HepG2 (cell line): ENCODE data around the gene INO80E. TPM values are rescaled to one million over a fixed set of nuclear protein-coding genes. Genes with fewer than 3 reads are reported as not detected.

Experiments used
- DZIP1 ChIP-seq: sonication (generic); formaldehyde crosslinking; IDR thresholded peaks from 2 replicates; pipeline ENCODE4 v1.5.0; 2020; ENCODE audit warnings: mild to moderate bottlenecking, missing genetic modification reagents
- ETV6 ChIP-seq: sonication (generic); formaldehyde crosslinking; conservative IDR thresholded peaks from 2 replicates; pipeline ENCODE4 v1.4.0; 2020; ENCODE audit warnings: missing genetic modification reagents
- HNRNPH1 ChIP-seq: fragments of 200-400 bp; formaldehyde crosslinking; optimal IDR thresholded peaks from 2 replicates; pipeline ENCODE3; 2017; ENCODE audit warnings: mild to moderate bottlenecking, low read depth, low read length
- IRF1 ChIP-seq: sonication (generic); formaldehyde crosslinking; IDR thresholded peaks from 2 replicates; pipeline ENCODE4 v1.4.0; 2020; ENCODE audit warnings: low read depth, mild to moderate bottlenecking, missing genetic modification reagents
- KLF15 ChIP-seq: sonication (generic); formaldehyde crosslinking; IDR thresholded peaks from 2 replicates; pipeline ENCODE4 v1.8.1; 2023; ENCODE audit warnings: borderline replicate concordance, mild to moderate bottlenecking, inconsistent platforms, missing genetic modification reagents, mixed read lengths
- MAF1 ChIP-seq: sonication (generic); formaldehyde crosslinking; IDR thresholded peaks from 2 replicates; pipeline ENCODE4 v1.5.0; 2020; ENCODE audit warnings: missing genetic modification reagents, borderline replicate concordance
- MEIS1 ChIP-seq: sonication (generic); formaldehyde crosslinking; IDR thresholded peaks from 2 replicates; pipeline ENCODE4 v1.9.0; 2021; ENCODE audit warnings: mild to moderate bottlenecking, missing genetic modification reagents, moderate library complexity, borderline replicate concordance
- MTF2 ChIP-seq: sonication (generic); formaldehyde crosslinking; IDR thresholded peaks from 2 replicates; pipeline ENCODE4 v1.5.0; 2020; ENCODE audit warnings: missing genetic modification reagents, borderline replicate concordance
- MXI1 ChIP-seq: IDR thresholded peaks from 3 replicates; pipeline ENCODE4 v1.6.1; 2012; ENCODE audit warnings: low read depth, low read length, inconsistent platforms, borderline replicate concordance
- NCOA5 ChIP-seq: sonication (generic); formaldehyde crosslinking; IDR thresholded peaks from 2 replicates; pipeline ENCODE4 v1.4.0; 2020; ENCODE audit warnings: missing genetic modification reagents
- PPARG ChIP-seq: conservative IDR thresholded peaks from 2 replicates; pipeline ENCODE4 v1.6.1; 2016; ENCODE audit warnings: missing biosample characterization, missing genetic modification reagents
- SOX5 ChIP-seq: IDR thresholded peaks from 2 replicates; pipeline ENCODE4 v1.6.1; 2016; ENCODE audit warnings: borderline replicate concordance
- ZGPAT ChIP-seq: IDR thresholded peaks from 2 replicates; pipeline ENCODE4 v1.6.1; 2016; ENCODE audit warnings: mild to moderate bottlenecking
- ZHX1 ChIP-seq: sonication (generic); formaldehyde crosslinking; IDR thresholded peaks from 2 replicates; pipeline ENCODE4 v1.8.1; 2022; ENCODE audit warnings: low read depth, mild to moderate bottlenecking, missing genetic modification reagents
- ZNF20 ChIP-seq: sonication (generic); formaldehyde crosslinking; IDR thresholded peaks from 2 replicates; pipeline ENCODE4 v1.4.0; 2020; ENCODE audit warnings: mild to moderate bottlenecking, moderate library complexity, missing genetic modification reagents
- ZNF260 ChIP-seq: sonication (generic); formaldehyde crosslinking; IDR thresholded peaks from 2 replicates; pipeline ENCODE4 v1.4.0; 2020; ENCODE audit warnings: missing genetic modification reagents, low read depth, mild to moderate bottlenecking, borderline replicate concordance
- ZNF263 ChIP-seq: sonication (generic); formaldehyde crosslinking; IDR thresholded peaks from 2 replicates; pipeline ENCODE4 v1.4.0; 2020; ENCODE audit warnings: missing genetic modification reagents
- ZNF326 ChIP-seq: sonication (generic); formaldehyde crosslinking; IDR thresholded peaks from 2 replicates; pipeline ENCODE4 v1.4.0; 2020; ENCODE audit warnings: missing genetic modification reagents, borderline replicate concordance
- ZNF335 ChIP-seq: sonication (generic); formaldehyde crosslinking; IDR thresholded peaks from 2 replicates; pipeline ENCODE4 v1.4.0; 2020; ENCODE audit warnings: missing genetic modification reagents
- ZNF510 ChIP-seq: sonication (generic); formaldehyde crosslinking; IDR thresholded peaks from 2 replicates; pipeline ENCODE4 v1.4.0; 2020; ENCODE audit warnings: low read depth, mild to moderate bottlenecking, missing genetic modification reagents
- ZNF564 ChIP-seq: sonication (generic); formaldehyde crosslinking; IDR thresholded peaks from 2 replicates; pipeline ENCODE4 v1.8.1; 2023; ENCODE audit warnings: mild to moderate bottlenecking, missing genetic modification reagents
- ZNF768 ChIP-seq: sonication (generic); formaldehyde crosslinking; IDR thresholded peaks from 2 replicates; pipeline ENCODE4 v1.4.0; 2020; ENCODE audit warnings: missing genetic modification reagents
- ZNF772 ChIP-seq: sonication (generic); formaldehyde crosslinking; IDR thresholded peaks from 2 replicates; pipeline ENCODE4 v1.5.0; 2020; ENCODE audit warnings: mild to moderate bottlenecking, missing genetic modification reagents
- polyA plus RNA-seq, 8 experiments: library from polyadenylated mRNA; depleted of rRNA in 3 of 8; stranded (reverse) in 7 of 8; unstranded in 1 of 8; fragments of >200 nt; fragmentation: Illumina TruSeq in 4 of 8; extraction: Trizol in 4 of 8; gene quantifications; 2 replicates each; pipeline versions ENCODE4 v1.2.1 to v1.2.3, GENCODE V29; 2011 to 2016; ENCODE audit warnings: low read depth in 4 of 8, missing spikeins in 1 of 8, mixed read lengths in 1 of 8; ENCODE audit not compliant: insufficient read depth in 1 of 8
- total RNA-seq, 5 experiments: library from RNA; depleted of rRNA; stranded (reverse); fragments of >200 nt; fragmentation: Illumina TruSeq; extraction: Trizol; gene quantifications; 2 replicates each; pipeline ENCODE4 v1.2.3, GENCODE V29; 2016; ENCODE audit warnings: low read depth in 1 of 5

INO80E gene
- total and polyA plus RNA-seq, 2 of the 13 experiments (the other 11 are each of a cell fraction or from before 2014, with no cell fraction given): 25.8 to 45.6 TPM

GRCh38 chr16:29963021-29963743 lies 32.9 kb upstream of the INO80E start (continued):
- TF ChIP-seq MTF2 (CRISPR knock-in tag) (no peak), ZNF768 (CRISPR knock-in tag) (peak; percentile 96), IRF1 (CRISPR knock-in tag) (no peak), HNRNPH1 (no peak), ZGPAT (CRISPR knock-in tag) (no peak), ZHX1 (no peak), ETV6 (no peak), KLF15 (CRISPR knock-in tag) (no peak), MAF1 (CRISPR knock-in tag) (0 out of 2 replicates have a peak, but pooled peaks have one; percentile 24), ZNF564 (CRISPR knock-in tag) (no peak), NCOA5 (CRISPR knock-in tag) (no peak), DZIP1 (CRISPR knock-in tag) (no peak), ZNF260 (CRISPR knock-in tag) (no peak), ZNF326 (CRISPR knock-in tag) (no peak), ZNF20 (CRISPR knock-in tag) (no peak), ZNF510 (CRISPR knock-in tag) (no peak), ZNF335 (no peak), MEIS1 (CRISPR knock-in tag) (no peak), ZNF263 (CRISPR knock-in tag) (no peak), SOX5 (CRISPR knock-in tag) (no peak), PPARG (CRISPR knock-in tag) (no peak), MXI1 (no peak), ZNF772 (CRISPR knock-in tag) (no peak)
